Hindlimb muscle (tissue), 1 donor: ENCODE data around the gene DNAAF9. TPM values are rescaled to one million over a fixed set of nuclear protein-coding genes. Genes with fewer than 3 reads are reported as not detected.
"Not testable (repeated sequence)": the region's sequence is repeated elsewhere in the genome, so short reads cannot be mapped to it uniquely, and the experiment has no call there.

Experiments
- DNase-seq: peaks from one replicate; pipeline ENCODE4 v3.0.0-alpha.2; 2013
- polyA plus RNA-seq: library from polyadenylated mRNA; unstranded; fragments of 120-200 nt; gene quantifications from one replicate; pipeline ENCODE4 v1.2.1, GENCODE V29; 2013; ENCODE audit not compliant: insufficient read length

The DNAAF9 gene
- polyA plus RNA-seq: 17.4 TPM

- DNase-seq: peak; percentile 47
These were observed at the start of gene DNAAF9 for GRCh38 chr20:3407040-3407770. DNAAF9 (minus strand) TSS chr20:3407669; CDS start chr20:3407557, 112 bp downstream.

- DNase-seq: no peak
These were observed 49.2 kb upstream of the DNAAF9 start for GRCh38 chr20:3456648-3457047.

- DNase-seq: no peak
These were observed 47.4 kb upstream of the DNAAF9 start for GRCh38 chr20:3454831-3455230.

GRCh38 chr20:3452690-3453089 lies 45.2 kb upstream of the DNAAF9 start:
- no peak for DNase-seq

- DNase-seq: no peak
These were observed 44.7 kb upstream of the DNAAF9 start for GRCh38 chr20:3452136-3452535.

GRCh38 chr20:3449319-3449718 lies 41.9 kb upstream of the DNAAF9 start:
- DNase-seq: no peak

GRCh38 chr20:3447321-3447720 lies 39.9 kb upstream of the DNAAF9 start:
- DNase-seq: no peak

GRCh38 chr20:3446779-3447178 lies 39.3 kb upstream of the DNAAF9 start:
- DNase-seq: no peak

- DNase-seq: no peak
These were observed 29.6 kb upstream of the DNAAF9 start for GRCh38 chr20:3436864-3437574.

- no peak for DNase-seq
These were observed 26.8 kb upstream of the DNAAF9 start for GRCh38 chr20:3434232-3434631.

GRCh38 chr20:3433744-3434143 lies 26.3 kb upstream of the DNAAF9 start:
- no peak for DNase-seq

GRCh38 chr20:3432844-3433243 lies 25.4 kb upstream of the DNAAF9 start:
- no peak for DNase-seq

- DNase-seq: no peak
These were observed 23.6 kb upstream of the DNAAF9 start for GRCh38 chr20:3431109-3431508.

- DNase-seq: no peak
These were observed 23.1 kb upstream of the DNAAF9 start for GRCh38 chr20:3430376-3431069.

GRCh38 chr20:3426766-3427165 lies 19.3 kb upstream of the DNAAF9 start:
- DNase-seq: not testable (repeated sequence)

GRCh38 chr20:3423126-3423525 lies 15.7 kb upstream of the DNAAF9 start:
- no peak for DNase-seq

GRCh38 chr20:3421985-3422384 lies 14.5 kb upstream of the DNAAF9 start:
- no peak for DNase-seq

- DNase-seq: no peak
These were observed 12.8 kb upstream of the DNAAF9 start for GRCh38 chr20:3420211-3420707.

GRCh38 chr20:3418161-3418560 lies 10.7 kb upstream of the DNAAF9 start:
- DNase-seq: not testable (repeated sequence)

- no peak for DNase-seq
These were observed 6.7 kb upstream of the DNAAF9 start for GRCh38 chr20:3414122-3414521.

GRCh38 chr20:3413393-3413889 lies 6.0 kb upstream of the DNAAF9 start:
- DNase-seq: no peak

GRCh38 chr20:3412600-3413392 lies 5.3 kb upstream of the DNAAF9 start:
- no peak for DNase-seq
